ENCODE results near the gene HSD17B11.
"Not testable (repeated sequence)": the region's sequence is repeated elsewhere in the genome, so short reads cannot be mapped to it uniquely, and the experiment has no call there.

HSD17B11 gene

GRCh38 chr4:87390891-87391575 lies at the start of gene HSD17B11:
HSD17B11 (minus strand) TSS chr4:87391188; CDS start chr4:87391070, 118 bp downstream.
- peak; percentile 82 for DNase-seq (ENCODE audit: low read depth, low spot score)

- DNase-seq (ENCODE audit: low read depth, low spot score): no peak
These were observed 42.4 kb upstream of the HSD17B11 start for GRCh38 chr4:87433342-87433741.

GRCh38 chr4:87430038-87430437 lies 39.0 kb upstream of the HSD17B11 start:
- DNase-seq (ENCODE audit: low read depth, low spot score): no peak

- no peak for DNase-seq (ENCODE audit: low read depth, low spot score)
These were observed 38.0 kb upstream of the HSD17B11 start for GRCh38 chr4:87428979-87429378.

GRCh38 chr4:87427518-87427868 lies 36.5 kb upstream of the HSD17B11 start:
- DNase-seq (ENCODE audit: low read depth, low spot score): no peak

- no peak for DNase-seq (ENCODE audit: low read depth, low spot score)
These were observed 36.0 kb upstream of the HSD17B11 start for GRCh38 chr4:87426865-87427517.

- DNase-seq (ENCODE audit: low read depth, low spot score): no peak
These were observed 34.7 kb upstream of the HSD17B11 start for GRCh38 chr4:87425711-87426110.

GRCh38 chr4:87424099-87424543 lies 33.1 kb upstream of the HSD17B11 start:
- DNase-seq (ENCODE audit: low read depth, low spot score): not testable (repeated sequence)

GRCh38 chr4:87423317-87424098 lies 32.5 kb upstream of the HSD17B11 start:
- DNase-seq (ENCODE audit: low read depth, low spot score): no peak

- DNase-seq (ENCODE audit: low read depth, low spot score): peak; percentile 94
These were observed 31.4 kb upstream of the HSD17B11 start, which contains the start of gene NUDT9 for GRCh38 chr4:87422104-87423052. NUDT9 (plus strand) TSS chr4:87422573; CDS start chr4:87422906, 333 bp downstream.

- no peak for DNase-seq (ENCODE audit: low read depth, low spot score)
These were observed 29.4 kb upstream of the HSD17B11 start for GRCh38 chr4:87420276-87420830.

- no peak for DNase-seq (ENCODE audit: low read depth, low spot score)
These were observed 28.7 kb upstream of the HSD17B11 start for GRCh38 chr4:87419578-87420249.

- not testable (repeated sequence) for DNase-seq (ENCODE audit: low read depth, low spot score)
These were observed 27.4 kb upstream of the HSD17B11 start for GRCh38 chr4:87418410-87418809.

GRCh38 chr4:87416965-87417364 lies 26.0 kb upstream of the HSD17B11 start:
- no peak for DNase-seq (ENCODE audit: low read depth, low spot score)

GRCh38 chr4:87414816-87415215 lies 23.8 kb upstream of the HSD17B11 start:
- DNase-seq (ENCODE audit: low read depth, low spot score): no peak

- no peak for DNase-seq (ENCODE audit: low read depth, low spot score)
These were observed 19.7 kb upstream of the HSD17B11 start for GRCh38 chr4:87410679-87411078.

GRCh38 chr4:87410157-87410556 lies 19.2 kb upstream of the HSD17B11 start:
- DNase-seq (ENCODE audit: low read depth, low spot score): no peak

- DNase-seq (ENCODE audit: low read depth, low spot score): no peak
These were observed 18.5 kb upstream of the HSD17B11 start for GRCh38 chr4:87409420-87409939.

GRCh38 chr4:87406902-87407301 lies 15.9 kb upstream of the HSD17B11 start:
- not testable (repeated sequence) for DNase-seq (ENCODE audit: low read depth, low spot score)

GRCh38 chr4:87406462-87406861 lies 15.5 kb upstream of the HSD17B11 start:
- no peak for DNase-seq (ENCODE audit: low read depth, low spot score)
